Endothelial cell (in vitro differentiated cells): ENCODE measurements around the gene AGBL3. TPM values are rescaled to one million over a fixed set of nuclear protein-coding genes. Genes with fewer than 3 reads are reported as not detected.

Source experiments
- DNase-seq: peaks from one replicate; pipeline ENCODE4 v3.0.0; 2021; ENCODE audit warnings: low spot score
- H3K27ac Mint-ChIP-seq: one replicate; pipeline ENCODE4 v1.8.0; 2021; ENCODE audit warnings: mixed read lengths, inconsistent platforms; ENCODE audit not compliant: unreplicated experiment
- H3K27me3 Mint-ChIP-seq: one replicate; pipeline ENCODE4 v1.8.0; 2021; ENCODE audit warnings: mild to moderate bottlenecking, moderate library complexity, mixed read lengths, inconsistent platforms; ENCODE audit not compliant: unreplicated experiment
- H3K36me3 Mint-ChIP-seq: one replicate; pipeline ENCODE4 v1.8.0; 2021; ENCODE audit warnings: mild to moderate bottlenecking, low read depth, mixed read lengths, inconsistent platforms; ENCODE audit not compliant: unreplicated experiment
- H3K4me1 Mint-ChIP-seq: one replicate; pipeline ENCODE4 v1.8.0; 2021; ENCODE audit warnings: mild to moderate bottlenecking, mixed read lengths, inconsistent platforms; ENCODE audit not compliant: unreplicated experiment
- H3K4me3 Mint-ChIP-seq: one replicate; pipeline ENCODE4 v1.8.0; 2021; ENCODE audit warnings: mild to moderate bottlenecking, mixed read lengths, inconsistent platforms; ENCODE audit not compliant: unreplicated experiment
- H3K9me3 Mint-ChIP-seq: one replicate; pipeline ENCODE4 v1.8.0; 2021; ENCODE audit warnings: mixed read lengths, inconsistent platforms; ENCODE audit not compliant: unreplicated experiment
- total RNA-seq: library from RNA; stranded (reverse); fragmentation: NEBNext Ultra II Directional; extraction: Animal tissue kit (Norgen Biotek cat#: 25700); gene quantifications from one replicate; pipeline ENCODE4 v1.2.1, GENCODE V29; 2021; ENCODE audit not compliant: unreplicated experiment
- TF ChIP-seq, protein P1 (sequence below): fragments of 200-600 bp; sonication (generic); IDR thresholded peaks from one replicate; pipeline ENCODE4 v1.5.0; 2021; ENCODE audit warnings: antibody characterized with exemption; ENCODE audit not compliant: unreplicated experiment

The AGBL3 gene
- total RNA-seq, 1 donor from 2014 or later, result 3.0 TPM

- H3K27ac Mint-ChIP-seq, result no peak overlapping the region
- no peaks in the 10 kb centered on the region for H3K9me3 Mint-ChIP-seq
- DNase-seq, result no peak
- H3K36me3 Mint-ChIP-seq, result peaks cover 47% of the 10 kb centered on the region
- TF ChIP-seq, protein P1, sequence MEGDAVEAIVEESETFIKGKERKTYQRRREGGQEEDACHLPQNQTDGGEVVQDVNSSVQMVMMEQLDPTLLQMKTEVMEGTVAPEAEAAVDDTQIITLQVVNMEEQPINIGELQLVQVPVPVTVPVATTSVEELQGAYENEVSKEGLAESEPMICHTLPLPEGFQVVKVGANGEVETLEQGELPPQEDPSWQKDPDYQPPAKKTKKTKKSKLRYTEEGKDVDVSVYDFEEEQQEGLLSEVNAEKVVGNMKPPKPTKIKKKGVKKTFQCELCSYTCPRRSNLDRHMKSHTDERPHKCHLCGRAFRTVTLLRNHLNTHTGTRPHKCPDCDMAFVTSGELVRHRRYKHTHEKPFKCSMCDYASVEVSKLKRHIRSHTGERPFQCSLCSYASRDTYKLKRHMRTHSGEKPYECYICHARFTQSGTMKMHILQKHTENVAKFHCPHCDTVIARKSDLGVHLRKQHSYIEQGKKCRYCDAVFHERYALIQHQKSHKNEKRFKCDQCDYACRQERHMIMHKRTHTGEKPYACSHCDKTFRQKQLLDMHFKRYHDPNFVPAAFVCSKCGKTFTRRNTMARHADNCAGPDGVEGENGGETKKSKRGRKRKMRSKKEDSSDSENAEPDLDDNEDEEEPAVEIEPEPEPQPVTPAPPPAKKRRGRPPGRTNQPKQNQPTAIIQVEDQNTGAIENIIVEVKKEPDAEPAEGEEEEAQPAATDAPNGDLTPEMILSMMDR, result no peak
- H3K4me3 Mint-ChIP-seq, result no peak overlapping the region
- H3K27me3 Mint-ChIP-seq, result peaks cover 2% of the 10 kb centered on the region
- no peaks in the 10 kb centered on the region for H3K4me1 Mint-ChIP-seq
Observed at GRCh38 chr7:134948736-134949135, 37.6 kb upstream of the AGBL3 start.

DNA sequence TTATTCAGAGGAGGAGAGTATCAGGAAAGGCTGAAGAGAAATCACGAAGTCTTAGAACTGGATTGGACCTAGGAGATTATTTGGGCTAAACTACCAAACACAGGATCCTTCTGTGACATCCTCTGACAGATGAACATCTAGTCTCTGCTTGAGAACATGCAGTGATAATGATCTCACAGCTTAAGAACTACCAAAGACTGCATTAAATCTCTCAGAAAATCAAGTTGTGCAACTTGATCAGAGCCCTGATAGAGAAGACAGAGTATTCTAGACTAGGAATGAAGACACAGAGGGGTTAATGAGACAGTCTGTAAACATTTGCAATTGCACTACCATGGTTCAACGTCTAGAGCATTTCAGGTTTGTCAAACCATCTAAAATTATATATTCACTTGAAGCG is 37.1 kb upstream of the AGBL3 start:
- TF ChIP-seq, protein P1, result no peak
- H3K9me3 Mint-ChIP-seq, result no peaks in the 10 kb centered on the region
- H3K27me3 Mint-ChIP-seq, result peaks cover 2% of the 10 kb centered on the region
- H3K4me1 Mint-ChIP-seq, result no peaks in the 10 kb centered on the region
- DNase-seq, result no peak
- H3K36me3 Mint-ChIP-seq, result peaks cover 47% of the 10 kb centered on the region
- no peak overlapping the region for H3K27ac Mint-ChIP-seq
- no peak overlapping the region for H3K4me3 Mint-ChIP-seq

- TF ChIP-seq, protein P1, result peak; percentile 51
- Mint-ChIP-seq H3K27me3 (peaks cover 9% of the 10 kb centered on the region), H3K36me3 (peaks cover 39% of the 10 kb centered on the region), H3K27ac (no peak overlapping the region), H3K9me3 (no peaks in the 10 kb centered on the region), H3K4me1 (peaks cover 3% of the 10 kb centered on the region), H3K4me3 (no peak overlapping the region)
- no peak for DNase-seq
Observed at GRCh38 chr7:134954197-134955082, 31.9 kb upstream of the AGBL3 start.

DNA sequence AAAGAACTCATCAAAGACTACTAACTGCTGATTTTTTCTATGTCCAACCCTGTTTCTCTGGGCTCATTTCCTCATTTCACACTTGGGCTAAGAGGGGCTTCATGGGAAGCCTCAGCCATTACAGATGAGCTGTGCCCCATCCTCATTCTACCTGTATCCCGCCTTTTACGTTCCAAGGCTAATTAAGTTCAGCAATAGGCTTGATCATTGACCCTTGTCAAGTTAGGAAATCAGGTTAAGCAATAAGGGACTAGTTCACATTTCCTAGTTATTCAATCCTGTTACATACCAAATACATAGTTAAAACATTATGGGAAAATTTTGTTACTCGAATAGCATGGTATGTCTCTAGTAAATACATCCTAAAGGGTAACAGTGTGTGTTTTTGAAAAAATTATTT is 29.3 kb upstream of the AGBL3 start:
- Mint-ChIP-seq H3K36me3 (peaks cover 34% of the 10 kb centered on the region), H3K4me3 (no peak overlapping the region), H3K4me1 (peaks cover 3% of the 10 kb centered on the region), H3K27me3 (peaks cover 7% of the 10 kb centered on the region), H3K9me3 (no peaks in the 10 kb centered on the region), H3K27ac (no peak overlapping the region)
- no peak for DNase-seq
- TF ChIP-seq, protein P1, result no peak

GRCh38 chr7:134959810-134960209 is 26.5 kb upstream of the AGBL3 start:
- Mint-ChIP-seq H3K27me3 (peaks cover 5% of the 10 kb centered on the region), H3K4me1 (no peaks in the 10 kb centered on the region), H3K9me3 (no peaks in the 10 kb centered on the region), H3K4me3 (peak overlapping the region; percentile 14), H3K36me3 (peaks cover 35% of the 10 kb centered on the region), H3K27ac (peak overlapping the region; percentile 9)
- TF ChIP-seq, protein P1, result no peak
- no peak for DNase-seq
